SH-SY5Y (cell line): ENCODE measurements around the gene YWHAE.

Experiments used
- GATA2 ChIP-seq: IDR thresholded peaks from 2 replicates; pipeline ENCODE4 v1.6.1; 2011; ENCODE audit warnings: mild to moderate bottlenecking, low read depth, low read length
- GATA3 ChIP-seq: IDR thresholded peaks from 2 replicates; pipeline ENCODE4 v1.6.1; 2011; ENCODE audit warnings: low read depth, mild to moderate bottlenecking, low read length, moderate library complexity

DNA sequence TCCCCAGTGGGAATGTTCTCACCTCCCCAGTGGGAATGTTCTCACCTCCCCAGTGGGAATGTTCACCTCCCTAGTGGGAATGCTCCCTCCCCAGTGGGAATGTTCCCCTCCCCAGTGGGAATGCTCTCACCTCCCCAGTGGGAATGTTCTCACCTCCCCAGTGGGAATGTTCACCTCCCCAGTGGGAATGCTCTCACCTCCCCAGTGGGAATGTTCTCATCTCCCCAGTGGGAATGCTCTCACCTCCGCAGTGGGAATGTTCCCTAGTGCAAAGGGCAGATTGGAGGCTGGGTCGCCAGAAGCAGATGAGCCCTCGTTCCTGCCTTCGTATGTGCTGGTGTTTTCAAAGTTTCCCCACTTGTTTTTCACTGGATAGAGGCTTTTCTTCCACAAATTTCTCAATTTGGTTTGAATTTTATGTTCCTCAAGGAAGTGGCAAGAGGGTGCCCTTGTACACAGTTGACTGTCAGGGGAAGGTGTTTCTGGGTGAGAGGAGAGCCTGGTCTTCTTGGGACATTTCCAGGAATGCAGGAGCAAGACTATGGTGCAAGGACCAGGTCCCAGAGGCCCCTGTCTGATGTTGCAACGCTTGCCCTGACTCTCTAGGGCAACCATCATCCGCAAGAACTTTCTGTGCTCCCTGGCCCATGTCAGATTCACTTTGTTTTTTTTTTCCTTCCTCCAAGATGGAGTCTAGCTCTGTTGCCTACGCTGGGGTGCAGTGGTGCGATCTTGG lies 86.6 kb downstream of the YWHAE start:
- TF ChIP-seq GATA2 (no peak), GATA3 (no peak)
